Ishikawa (cell line): ENCODE data around the gene DENND1A.

ENCODE experiments used
- CEBPB ChIP-seq: IDR thresholded peaks from 2 replicates; pipeline ENCODE4 v1.6.1; 2012
- CREB1 ChIP-seq: IDR thresholded peaks from 2 replicates; pipeline ENCODE4 v1.6.1; 2012; ENCODE audit warnings: low read depth
- EGR1 ChIP-seq: IDR thresholded peaks from 2 replicates; pipeline ENCODE4 v1.6.1; 2012
- EP300 ChIP-seq: IDR thresholded peaks from 2 replicates; pipeline ENCODE4 v1.6.1; 2012; ENCODE audit warnings: borderline replicate concordance
- FOXM1 ChIP-seq: IDR thresholded peaks from 2 replicates; pipeline ENCODE4 v1.6.1; 2012; ENCODE audit warnings: low read depth, borderline replicate concordance
- MAX ChIP-seq: IDR thresholded peaks from 2 replicates; pipeline ENCODE4 v1.6.1; 2012
- NFIC ChIP-seq: IDR thresholded peaks from 2 replicates; pipeline ENCODE4 v1.6.1; 2012
- RAD21 ChIP-seq: IDR thresholded peaks from 2 replicates; pipeline ENCODE4 v1.6.1; 2012; ENCODE audit warnings: low read depth
- REST ChIP-seq: IDR thresholded peaks from 2 replicates; pipeline ENCODE4 v1.6.1; 2012; ENCODE audit warnings: low read depth, mild to moderate bottlenecking
- TAF1 ChIP-seq: IDR thresholded peaks from 2 replicates; pipeline ENCODE4 v1.6.1; 2012; ENCODE audit warnings: low read depth, mild to moderate bottlenecking
- TCF12 ChIP-seq: IDR thresholded peaks from 2 replicates; pipeline ENCODE4 v1.6.1; 2012; ENCODE audit warnings: low read depth
- TEAD4 ChIP-seq: IDR thresholded peaks from 2 replicates; pipeline ENCODE4 v1.6.1; 2012
- YY1 ChIP-seq: IDR thresholded peaks from 2 replicates; pipeline ENCODE4 v1.6.1; 2012; ENCODE audit warnings: low read depth
- ZBTB7A ChIP-seq: IDR thresholded peaks from 2 replicates; pipeline ENCODE4 v1.6.1; 2012; ENCODE audit warnings: low read depth
- TF ChIP-seq, protein P1 (sequence below): IDR thresholded peaks from 2 replicates; pipeline ENCODE4 v1.6.1; 2012

DENND1A gene

DNA sequence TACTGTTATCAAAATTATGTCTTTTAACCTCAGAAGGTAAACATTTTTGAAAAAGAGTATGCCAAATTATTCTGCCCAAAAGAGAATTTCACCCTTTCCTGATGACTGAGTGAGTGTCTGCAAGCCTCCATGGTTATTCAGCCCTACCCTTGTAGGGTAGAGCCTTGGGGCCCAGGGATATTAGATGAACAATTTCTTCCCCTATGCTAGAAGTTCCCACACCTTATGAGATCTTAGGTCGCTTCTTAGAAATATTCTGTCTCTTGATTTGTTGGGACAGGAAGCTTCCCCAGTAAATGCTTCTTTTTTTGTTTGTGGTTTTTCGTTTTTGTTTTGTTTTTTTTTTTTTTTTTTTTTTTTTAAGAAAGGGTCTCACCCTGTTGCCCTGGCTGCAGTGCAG, 570.8 kb downstream of the DENND1A start:
- TF ChIP-seq EP300, result no peak
- TF ChIP-seq, protein P1, sequence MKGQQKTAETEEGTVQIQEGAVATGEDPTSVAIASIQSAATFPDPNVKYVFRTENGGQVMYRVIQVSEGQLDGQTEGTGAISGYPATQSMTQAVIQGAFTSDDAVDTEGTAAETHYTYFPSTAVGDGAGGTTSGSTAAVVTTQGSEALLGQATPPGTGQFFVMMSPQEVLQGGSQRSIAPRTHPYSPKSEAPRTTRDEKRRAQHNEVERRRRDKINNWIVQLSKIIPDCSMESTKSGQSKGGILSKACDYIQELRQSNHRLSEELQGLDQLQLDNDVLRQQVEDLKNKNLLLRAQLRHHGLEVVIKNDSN, result no peak
- no peak for TF ChIP-seq RAD21
- TF ChIP-seq TEAD4, result no peak
- no peak for TF ChIP-seq TCF12
- TF ChIP-seq NFIC, result no peak
- no peak for TF ChIP-seq FOXM1
- TF ChIP-seq EGR1, result no peak
- no peak for TF ChIP-seq ZBTB7A
- TF ChIP-seq MAX, result no peak
- TF ChIP-seq YY1, result no peak
- no peak for TF ChIP-seq TAF1
- TF ChIP-seq CREB1, result no peak
- TF ChIP-seq REST, result no peak
- no peak for TF ChIP-seq CEBPB

GRCh38 chr9:123358181-123358905, 571.6 kb downstream of the DENND1A start:
- TF ChIP-seq EP300, result no peak
- no peak for TF ChIP-seq TAF1
- TF ChIP-seq MAX, result no peak
- TF ChIP-seq TCF12, result no peak
- TF ChIP-seq, protein P1, result no peak
- TF ChIP-seq CEBPB, result no peak
- TF ChIP-seq NFIC, result no peak
- no peak for TF ChIP-seq YY1

DNA sequence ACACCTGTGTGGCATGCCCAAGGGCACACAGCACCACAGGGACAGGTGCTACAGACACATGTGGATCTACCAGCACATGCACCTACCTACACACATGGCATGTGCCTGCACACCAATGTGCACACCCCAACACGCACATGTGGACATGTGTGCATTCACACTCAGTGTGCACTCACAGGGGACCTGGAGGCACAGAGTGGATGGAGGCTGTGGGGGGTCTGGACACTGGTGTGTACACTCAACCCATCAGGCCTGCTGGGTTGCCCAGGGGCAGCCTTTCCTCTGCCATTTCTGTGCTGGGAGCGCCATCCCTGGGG, 572.2 kb downstream of the DENND1A start:
- no peak for TF ChIP-seq REST
- no peak for TF ChIP-seq YY1
- TF ChIP-seq NFIC, result no peak
- no peak for TF ChIP-seq ZBTB7A
- TF ChIP-seq RAD21, result no peak
- no peak for TF ChIP-seq EGR1
- TF ChIP-seq EP300, result no peak
- TF ChIP-seq, protein P1, result no peak
- TF ChIP-seq TCF12, result no peak
- TF ChIP-seq FOXM1, result no peak
- TF ChIP-seq CEBPB, result no peak
- no peak for TF ChIP-seq MAX
- no peak for TF ChIP-seq TAF1
- TF ChIP-seq CREB1, result no peak
- no peak for TF ChIP-seq TEAD4

DNA sequence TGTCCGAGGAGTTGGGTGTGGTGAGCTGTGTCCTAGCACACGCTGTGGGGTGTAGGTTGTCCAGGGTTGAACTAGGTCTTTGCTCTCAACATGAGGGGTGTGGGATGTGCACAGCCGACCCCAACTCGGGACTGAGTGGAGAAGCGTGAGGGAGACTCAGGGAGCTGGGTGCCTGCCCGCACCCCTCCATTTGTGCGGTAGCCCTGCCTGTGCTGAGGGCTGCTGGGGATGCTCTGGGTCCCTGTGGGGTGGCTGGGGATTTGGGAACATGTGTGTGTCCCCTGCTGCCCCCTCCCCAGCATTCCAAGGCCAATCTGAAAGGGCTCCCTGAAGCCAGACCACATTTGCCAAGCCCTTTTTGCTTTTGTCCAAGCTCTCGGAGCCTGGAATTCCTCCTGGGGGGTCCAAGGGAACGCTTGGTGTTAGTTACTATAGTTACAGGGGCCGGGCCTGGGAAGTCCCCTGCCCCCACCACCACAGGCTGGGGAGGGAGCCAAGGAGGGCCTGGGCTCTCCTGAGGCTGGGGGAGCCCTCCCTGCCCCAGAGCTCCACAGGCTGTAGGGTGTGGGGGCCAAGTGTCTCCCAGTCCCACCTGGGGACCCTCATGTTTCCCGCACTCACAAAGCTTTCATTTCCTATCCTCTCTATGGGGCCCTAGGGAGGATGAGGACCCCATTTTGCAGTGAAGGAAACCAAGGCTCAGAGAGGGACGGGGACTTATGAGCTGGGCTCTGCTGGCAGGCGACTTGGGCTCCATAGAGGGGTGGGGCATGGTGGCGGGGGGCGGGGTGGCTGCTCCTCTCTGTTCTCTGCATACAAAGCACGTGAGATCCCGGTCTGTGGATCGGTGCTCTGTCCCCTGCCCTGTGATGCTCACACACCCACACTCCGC, 572.8 kb downstream of the DENND1A start:
- TF ChIP-seq NFIC (no peak), FOXM1 (no peak), CEBPB (no peak), EGR1 (no peak), TCF12 (no peak), REST (no peak), TEAD4 (no peak), RAD21 (no peak), ZBTB7A (no peak), CREB1 (no peak), EP300 (no peak), TAF1 (no peak), YY1 (no peak), MAX (no peak)
- TF ChIP-seq, protein P1, result no peak
